CD14-positive monocyte (primary cell): ENCODE data around the gene CCNK. TPM values are rescaled to one million over a fixed set of nuclear protein-coding genes. Genes with fewer than 3 reads are reported as not detected.
A peak's percentile ranks its signal among the peaks of the same experiment; 100 is the strongest.

Experiments used
- DNase-seq, 3 donors: peaks; one replicate each; pipeline ENCODE4 v3.0.0-alpha.2; 2011 to 2022
- H2AFZ ChIP-seq: 2 replicates; pipeline ENCODE4 v1.6.0; 2012; ENCODE audit warnings: mild to moderate bottlenecking, low read depth, low read length, inconsistent platforms; ENCODE audit not compliant: insufficient read depth, poor library complexity, severe bottlenecking
- H3K27ac ChIP-seq, 2 donors: 1 replicate in 1 of 2; 2 replicates in 1 of 2; pipeline ENCODE4 v1.5.1; 2012 to 2013; ENCODE audit warnings: low read length in 2 of 2, control low read depth in 1 of 2, inconsistent platforms in 1 of 2, low read depth in 1 of 2, mild to moderate bottlenecking in 1 of 2
- H3K27me3 ChIP-seq, 2 donors: one replicate each; pipeline versions ENCODE4 v1.6.0 to v1.6.1; 2011 to 2013; ENCODE audit warnings: low read length in 2 of 2; ENCODE audit not compliant: control insufficient read depth in 2 of 2, insufficient read depth in 2 of 2
- H3K36me3 ChIP-seq, 2 donors: replicated peaks in 1 of 2; 1 replicate in 1 of 2; 2 replicates in 1 of 2; pipeline versions ENCODE4 v1.5.1 to v1.6.1; 2012 to 2013; ENCODE audit warnings: low read length in 2 of 2, control low read depth in 1 of 2, inconsistent platforms in 1 of 2, mild to moderate bottlenecking in 1 of 2; ENCODE audit not compliant: insufficient read depth in 2 of 2, control insufficient read depth in 1 of 2
- H3K4me1 ChIP-seq, 2 donors: 1 replicate in 1 of 2; 2 replicates in 1 of 2; pipeline versions ENCODE4 v1.5.1 to v1.6.1; 2012 to 2013; ENCODE audit warnings: low read length in 2 of 2, control low read depth in 1 of 2, inconsistent platforms in 1 of 2, mild to moderate bottlenecking in 1 of 2, moderate library complexity in 1 of 2; ENCODE audit not compliant: insufficient read depth in 2 of 2, control insufficient read depth in 1 of 2
- H3K4me2 ChIP-seq: replicated peaks from 2 replicates; pipeline ENCODE3; 2012; ENCODE audit warnings: low read length, moderate library complexity, mild to moderate bottlenecking; ENCODE audit not compliant: poor library complexity, severe bottlenecking; ENCODE audit errors: extremely low read depth
- H3K4me3 ChIP-seq, 3 experiments: fragments of 200-600 bp in 1 of 3; sonication (generic) in 1 of 3; replicated peaks in 1 of 3; 1 replicate in 2 of 3; 2 replicates in 1 of 3; pipeline ENCODE4 v1.5.1; 2011 to 2013; ENCODE audit warnings: low read length in 3 of 3, mild to moderate bottlenecking in 3 of 3, control low read depth in 2 of 3, low read depth in 2 of 3, inconsistent platforms in 1 of 3, moderate library complexity in 1 of 3
- H3K79me2 ChIP-seq: 2 replicates; pipeline ENCODE4 v1.6.0; 2012; ENCODE audit warnings: mild to moderate bottlenecking, control low read depth, inconsistent platforms, low read length, moderate library complexity; ENCODE audit not compliant: insufficient read depth
- H3K9ac ChIP-seq: 2 replicates; pipeline ENCODE4 v1.6.0; 2017; ENCODE audit warnings: low read length, mild to moderate bottlenecking; ENCODE audit not compliant: insufficient read depth, poor library complexity, severe bottlenecking
- H3K9me3 ChIP-seq, 2 donors: replicated peaks in 1 of 2; 1 replicate in 1 of 2; 2 replicates in 1 of 2; pipeline versions ENCODE4 v1.5.1 to v1.6.1; 2012 to 2013; ENCODE audit warnings: low read length in 2 of 2, control low read depth in 1 of 2; ENCODE audit not compliant: control insufficient read depth in 1 of 2, insufficient read depth in 1 of 2
- H4K20me1 ChIP-seq: 2 replicates; pipeline ENCODE4 v1.6.0; 2012; ENCODE audit warnings: mild to moderate bottlenecking, low read length, control low read depth, moderate library complexity; ENCODE audit not compliant: insufficient read depth
- H3K27ac Mint-ChIP-seq, 7 donors: one replicate each; pipeline ENCODE4 v1.8.0; 2020; ENCODE audit warnings: mild to moderate bottlenecking in 7 of 7, mixed read lengths in 7 of 7, moderate library complexity in 6 of 7, inconsistent platforms in 2 of 7
- H3K27me3 Mint-ChIP-seq, 3 donors: one replicate each; pipeline ENCODE4 v1.8.0; 2021 to 2022; ENCODE audit warnings: low read depth in 3 of 3, mild to moderate bottlenecking in 3 of 3, mixed read lengths in 3 of 3, moderate library complexity in 3 of 3, inconsistent platforms in 1 of 3
- H3K36me3 Mint-ChIP-seq, 2 donors: one replicate each; pipeline ENCODE4 v1.8.0; 2020; ENCODE audit warnings: mixed read lengths in 2 of 2, inconsistent platforms in 1 of 2, mild to moderate bottlenecking in 1 of 2
- H3K4me1 Mint-ChIP-seq: one replicate; pipeline ENCODE4 v1.8.0; 2020; ENCODE audit warnings: mild to moderate bottlenecking, mixed read lengths
- H3K4me3 Mint-ChIP-seq, 2 donors: one replicate each; pipeline ENCODE4 v1.8.0; 2020; ENCODE audit warnings: mild to moderate bottlenecking in 2 of 2, mixed read lengths in 2 of 2, moderate library complexity in 1 of 2
- H3K9me3 Mint-ChIP-seq, 7 donors: one replicate each; pipeline ENCODE4 v1.8.0; 2020 to 2022; ENCODE audit warnings: mixed read lengths in 7 of 7, mild to moderate bottlenecking in 6 of 7, moderate library complexity in 6 of 7, inconsistent platforms in 2 of 7
- CTCF ChIP-seq: fragments of 200-600 bp; IDR thresholded peaks from one replicate; pipeline ENCODE4 v1.8.0; 2022; ENCODE audit warnings: antibody characterized with exemption, mild to moderate bottlenecking
- WGBS: methylation state at CpG from one replicate; pipeline ENCODE4 v1.1.5; 2013; ENCODE audit warnings: missing lambda C conversion rate; ENCODE audit not compliant: insufficient coverage; 5-methylcytosine and 5-hydroxymethylcytosine counted together
- intact Hi-C, 2 donors: fragments of 100-400 bp; cut with micrococcal nuclease; formaldehyde crosslinking; loops; one replicate each; pipeline versions ENCODE4 v1.15.0 to v1.15.1; 2023
- polyA plus RNA-seq, 3 donors: library from polyadenylated mRNA; depleted of rRNA in 1 of 3; unstranded in 2 of 3; stranded (reverse) in 1 of 3; fragments of 300-500 nt in 2 of 3; fragments of >200 nt in 1 of 3; fragmentation: Illumina TruSeq in 2 of 3; gene quantifications; 1 replicate in 2 of 3; 2 replicates in 1 of 3; pipeline ENCODE4 v1.2.3, GENCODE V29; 2012 to 2021

Gene CCNK
- polyA plus RNA-seq, 3 donors = 7.7 to 21.5 (median 14.7) TPM

- H3K27ac Mint-ChIP-seq = no peak overlapping the region
- no peak overlapping the region for H3K4me3 ChIP-seq
- H3K36me3 ChIP-seq = no peaks in the 10 kb centered on the region
- H3K27ac ChIP-seq = no peak overlapping the region
- WGBS = 94% methylated on average over 5 of the region's 6 CpGs
- H3K27me3 Mint-ChIP-seq = peaks cover 0 to 9% (median 5%) of the 10 kb centered on the region in 3 donors
- H3K4me2 ChIP-seq = no peak overlapping the region
- H3K9me3 ChIP-seq = no peaks in the 10 kb centered on the region
- no peak for DNase-seq
- intact Hi-C loops = loop anchor here (2.0 to 5.0 kb wide), 4 partner anchors 107 to 363 kb away; no protein-coding TSS in a partner anchor
- H3K79me2 ChIP-seq = no peaks in the 10 kb centered on the region
- H3K4me1 Mint-ChIP-seq = no peaks in the 10 kb centered on the region
- H3K27me3 ChIP-seq = no peaks in the 10 kb centered on the region
- H3K4me3 Mint-ChIP-seq = no peak overlapping the region
- TF ChIP-seq CTCF = no peak
- H3K9me3 Mint-ChIP-seq = no peaks in the 10 kb centered on the region
- no peaks in the 10 kb centered on the region for H4K20me1 ChIP-seq
- H2AFZ ChIP-seq = no peak overlapping the region
- no peaks in the 10 kb centered on the region for H3K36me3 Mint-ChIP-seq
- H3K4me1 ChIP-seq = no peaks in the 10 kb centered on the region
- H3K9ac ChIP-seq = no peak overlapping the region
These were observed 38.8 kb downstream of the CCNK start for GRCh38 chr14:99519931-99520421.

- Histone ChIP-seq H4K20me1 (no peaks in the 10 kb centered on the region), H2AFZ (no peak overlapping the region), H3K27ac (no peak overlapping the region), H3K4me1 (no peaks in the 10 kb centered on the region), H3K9me3 (no peaks in the 10 kb centered on the region), H3K79me2 (no peaks in the 10 kb centered on the region), H3K4me2 (no peak overlapping the region), H3K27me3 (no peaks in the 10 kb centered on the region), H3K36me3 (no peaks in the 10 kb centered on the region), H3K9ac (no peak overlapping the region), H3K4me3 (no peak overlapping the region)
- Mint-ChIP-seq H3K4me1 (no peaks in the 10 kb centered on the region), H3K27me3 (peaks cover 0 to 9% (median 5%) of the 10 kb centered on the region in 3 donors), H3K27ac (peak overlapping the region in 2 of 7 donors; percentile 18 to 36), H3K9me3 (no peaks in the 10 kb centered on the region), H3K36me3 (no peaks in the 10 kb centered on the region), H3K4me3 (no peak overlapping the region)
- intact Hi-C loops = loop anchor here in 1 of 2 donors (5.0 kb wide), 1 partner anchor 362 kb away; no protein-coding TSS in a partner anchor
- no peak for DNase-seq
- no peak for TF ChIP-seq CTCF
- WGBS = 95% methylated on average over 11 of the region's 11 CpGs
These were observed 39.4 kb downstream of the CCNK start for GRCh38 chr14:99520571-99521081.
